KBM-7 (cell line): ENCODE measurements around the gene MUC20.
"Not testable (repeated sequence)": the region's sequence is repeated elsewhere in the genome, so short reads cannot be mapped to it uniquely, and the experiment has no call there.

Experiments used
- DNase-seq: peaks from one replicate; pipeline ENCODE4 v3.0.0-alpha.2; 2015
- in situ Hi-C: fragments of 300-500 bp; cut with MboI; formaldehyde crosslinking; loops from 2 replicates; pipeline ENCODE4 v1.14.3; 2020; ENCODE audit warnings: low sequenced_read_pairs, low pct_unique_long_range_greater_than_20kb, mixed read lengths

Gene MUC20

GRCh38 chr3:195761123-195761566 lies 40.4 kb downstream of the MUC20 start:
- in situ Hi-C loops: no loop called here
- no peak for DNase-seq

GRCh38 chr3:195761567-195762248 lies 40.9 kb downstream of the MUC20 start:
- no peak for DNase-seq
- in situ Hi-C loops: no loop called here

- in situ Hi-C loops: no loop called here
- no peak for DNase-seq
These were observed 41.4 kb downstream of the MUC20 start for GRCh38 chr3:195762249-195762585.

DNA sequence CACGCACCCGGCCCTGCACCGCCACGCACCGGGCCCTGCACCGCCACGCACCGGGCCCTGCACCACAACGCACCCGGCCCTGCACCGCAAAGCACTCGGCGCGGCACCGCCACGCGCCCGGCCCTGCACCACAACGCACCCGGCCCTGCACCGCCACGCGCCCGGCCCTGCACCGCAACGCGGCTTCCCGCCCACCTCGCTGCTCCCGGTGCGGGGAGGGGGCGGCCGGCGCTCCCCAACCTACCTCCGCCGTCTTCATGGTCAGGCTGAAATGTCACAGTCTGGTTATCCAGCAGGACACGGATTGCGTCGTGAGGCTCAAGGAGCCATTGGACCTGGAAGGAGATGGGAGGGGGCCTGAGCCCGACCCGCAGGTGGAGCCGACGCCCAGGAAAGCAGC lies 41.8 kb downstream of the MUC20 start:
- in situ Hi-C loops: no loop called here

DNA sequence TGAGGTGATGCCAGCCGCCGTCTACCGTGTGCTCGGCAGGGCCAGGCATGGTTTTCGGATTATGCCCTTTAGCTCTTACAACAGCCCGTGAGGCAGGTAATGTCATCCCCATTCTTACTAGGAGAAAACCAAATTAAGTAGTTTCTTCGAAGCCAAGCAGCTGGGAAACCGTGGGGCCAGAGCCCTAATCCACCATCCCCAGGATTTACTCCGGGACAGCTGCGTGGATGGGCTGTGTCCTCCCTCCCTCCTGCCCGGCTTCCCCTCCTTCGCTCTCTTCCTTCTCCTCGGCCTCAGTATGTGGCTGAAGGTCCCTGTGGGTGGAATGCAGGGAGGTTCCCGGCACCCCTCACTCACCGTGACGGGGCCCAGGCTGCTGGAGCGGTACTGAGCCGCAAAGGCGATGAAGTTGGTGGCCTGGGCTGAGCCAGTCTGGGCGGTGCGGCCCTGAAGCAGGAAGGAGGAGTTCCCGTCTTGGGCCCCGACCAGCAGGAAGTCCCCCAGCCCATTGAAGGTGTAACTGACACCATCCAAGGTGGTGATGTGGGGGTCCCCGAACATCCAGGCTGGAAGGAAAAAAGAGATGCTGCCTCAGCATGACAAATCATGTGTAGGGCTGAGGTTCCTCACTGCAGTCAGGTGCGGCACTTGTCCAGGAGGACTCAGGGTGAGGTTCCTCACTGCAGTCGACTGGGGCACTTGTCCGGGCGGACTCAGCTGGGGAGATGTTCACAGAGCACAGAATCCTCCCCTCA lies 42.5 kb downstream of the MUC20 start:
- in situ Hi-C loops: no loop called here
- DNase-seq: no peak

More for the DNA sequence above, 41.8 kb downstream of the MUC20 start:
- no peak for DNase-seq

GRCh38 chr3:195763843-195764825 lies 43.4 kb downstream of the MUC20 start:
- in situ Hi-C loops: no loop called here
- no peak for DNase-seq

GRCh38 chr3:195764961-195765706 lies 44.4 kb downstream of the MUC20 start:
- in situ Hi-C loops: no loop called here
- DNase-seq: no peak

DNA sequence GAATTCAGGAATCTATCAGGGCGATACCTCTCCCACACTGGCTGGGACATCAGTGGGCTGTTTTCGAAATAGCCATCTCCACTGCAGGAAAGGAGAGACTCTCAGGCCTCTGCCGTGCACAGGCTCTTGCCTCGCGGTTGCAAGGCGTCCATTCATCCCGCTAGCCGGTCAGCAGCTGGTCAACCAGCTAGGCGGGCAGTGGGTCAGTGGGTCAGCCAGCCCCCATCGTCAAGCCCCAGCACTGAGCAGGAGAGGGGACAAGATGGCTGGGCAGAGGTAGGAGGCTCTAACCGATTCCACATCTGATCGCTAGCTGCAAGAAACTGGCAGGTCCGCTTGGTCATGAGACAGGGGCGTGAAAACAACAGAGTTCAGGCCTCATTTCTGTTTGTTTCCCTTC lies 45.9 kb downstream of the MUC20 start:
- no peak for DNase-seq
- in situ Hi-C loops: no loop called here

DNA sequence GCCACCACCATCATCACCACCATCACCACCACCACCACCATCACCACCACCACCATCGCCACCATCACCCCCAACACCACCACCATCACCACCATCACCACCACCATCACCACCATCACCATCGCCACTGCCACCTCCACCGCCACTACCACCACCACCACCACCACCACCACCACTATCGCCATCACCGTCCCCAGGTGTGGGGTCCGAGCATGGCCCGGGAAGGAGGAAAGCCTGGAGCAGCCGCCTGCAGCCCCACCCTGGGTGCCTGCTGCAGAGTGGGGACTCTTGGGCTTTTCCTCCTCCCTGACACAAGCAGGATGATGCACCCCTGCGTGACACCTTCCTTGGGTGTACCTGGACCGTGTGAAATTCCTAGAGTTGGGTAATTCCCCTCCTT lies 47.0 kb downstream of the MUC20 start:
- in situ Hi-C loops: no loop called here
- no peak for DNase-seq

GRCh38 chr3:195768414-195768813 lies 47.6 kb downstream of the MUC20 start:
- DNase-seq: no peak
- in situ Hi-C loops: no loop called here

DNA sequence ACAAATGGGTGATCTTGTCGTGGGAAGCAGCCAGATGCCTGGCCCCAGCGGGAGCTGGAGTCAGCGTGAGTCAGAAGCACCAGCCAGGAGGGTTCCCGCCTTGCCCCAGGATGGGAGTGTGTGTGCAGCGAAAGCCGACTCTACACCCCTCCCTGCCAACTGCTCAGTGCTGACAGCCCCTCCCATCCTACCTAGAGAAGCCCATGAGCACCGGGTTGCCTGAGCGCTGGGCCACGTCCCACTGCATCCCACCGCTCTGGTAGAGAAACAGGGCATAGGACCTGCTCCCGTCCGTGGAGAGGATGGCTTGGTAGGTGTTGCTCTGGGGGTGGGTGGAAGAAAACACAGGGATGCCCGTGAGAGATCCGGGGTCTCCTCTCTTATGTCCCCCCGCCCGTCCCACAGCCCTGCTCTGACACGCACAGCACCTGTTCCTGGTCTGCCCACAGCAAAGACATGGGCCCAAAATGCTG lies 48.1 kb downstream of the MUC20 start:
- DNase-seq: no peak
- in situ Hi-C loops: no loop called here

- DNase-seq: no peak
- in situ Hi-C loops: no loop called here
These were observed 48.8 kb downstream of the MUC20 start for GRCh38 chr3:195769551-195769950.

GRCh38 chr3:195770081-195770840 lies 49.5 kb downstream of the MUC20 start:
- DNase-seq: no peak
- in situ Hi-C loops: no loop called here

DNA sequence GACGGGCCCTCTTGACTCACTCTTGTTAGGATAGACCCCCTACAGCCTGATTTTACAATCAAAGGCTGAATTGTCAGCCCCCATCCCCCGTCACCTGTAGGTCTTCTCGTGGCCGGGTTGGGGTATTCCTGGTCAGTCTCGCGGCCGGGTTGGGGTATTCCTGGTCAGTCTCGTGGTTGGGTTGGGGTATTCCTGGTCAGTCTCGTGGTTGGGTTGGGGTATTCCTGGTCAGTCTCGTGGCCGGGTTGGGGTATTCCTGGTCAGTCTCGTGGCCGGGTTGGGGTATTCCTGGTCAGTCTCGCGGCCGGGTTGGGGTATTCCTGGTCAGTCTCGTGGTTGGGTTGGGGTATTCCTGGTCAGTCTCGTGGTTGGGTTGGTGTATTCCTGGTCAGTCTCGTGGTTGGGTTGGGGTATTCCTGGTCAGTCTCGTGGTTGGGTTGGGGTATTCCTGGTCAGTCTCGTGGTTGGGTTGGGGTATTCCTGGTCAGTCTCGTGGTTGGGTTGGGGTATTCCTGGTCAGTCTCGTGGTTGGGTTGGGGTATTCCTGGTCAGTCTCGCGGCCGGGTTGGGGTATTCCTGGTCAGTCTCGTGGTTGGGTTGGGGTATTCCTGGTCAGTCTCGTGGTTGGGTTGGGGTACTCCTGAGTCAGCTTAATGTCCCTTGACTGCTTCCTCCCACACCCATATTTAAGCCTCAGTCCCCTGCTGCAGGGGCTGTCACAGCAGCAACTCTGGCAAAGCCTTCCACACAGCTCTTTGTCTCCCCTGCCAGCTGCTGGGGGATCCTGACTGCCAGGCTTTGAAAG lies 50.3 kb downstream of the MUC20 start:
- DNase-seq, in situ Hi-C loops: not testable (repeated sequence)

DNA sequence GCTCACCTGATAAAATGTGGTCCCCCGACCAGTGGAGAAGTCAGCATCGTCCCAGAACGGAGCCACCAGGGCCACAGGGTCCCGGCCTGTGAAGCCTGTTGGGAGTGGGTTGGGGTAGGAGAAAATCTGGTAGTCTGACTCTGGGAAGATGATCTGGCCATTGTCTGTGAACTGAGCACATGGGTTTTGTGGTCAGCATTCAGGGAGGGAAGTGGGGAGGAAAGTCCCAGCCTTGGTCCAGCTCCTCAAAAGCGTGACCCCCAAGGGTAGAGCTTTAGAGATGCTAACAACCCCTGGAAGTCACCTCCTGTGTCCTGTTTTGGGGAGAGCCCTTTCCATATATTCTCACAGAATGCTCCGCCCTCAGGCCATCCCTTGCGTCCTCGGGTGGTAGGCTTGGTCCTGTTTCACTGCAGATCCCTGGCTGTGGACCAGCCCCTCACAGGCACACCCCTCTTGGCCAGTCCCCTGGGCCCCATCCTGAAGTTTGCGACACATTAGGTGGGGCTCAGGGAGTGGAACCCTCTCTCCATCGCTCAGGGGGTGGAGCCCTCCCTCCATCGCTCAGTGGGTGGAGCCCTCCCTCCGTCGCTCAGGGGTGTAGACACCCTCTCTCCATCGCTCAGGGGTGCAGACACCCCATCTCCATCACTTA lies 51.0 kb downstream of the MUC20 start:
- in situ Hi-C loops: no loop called here

DNA sequence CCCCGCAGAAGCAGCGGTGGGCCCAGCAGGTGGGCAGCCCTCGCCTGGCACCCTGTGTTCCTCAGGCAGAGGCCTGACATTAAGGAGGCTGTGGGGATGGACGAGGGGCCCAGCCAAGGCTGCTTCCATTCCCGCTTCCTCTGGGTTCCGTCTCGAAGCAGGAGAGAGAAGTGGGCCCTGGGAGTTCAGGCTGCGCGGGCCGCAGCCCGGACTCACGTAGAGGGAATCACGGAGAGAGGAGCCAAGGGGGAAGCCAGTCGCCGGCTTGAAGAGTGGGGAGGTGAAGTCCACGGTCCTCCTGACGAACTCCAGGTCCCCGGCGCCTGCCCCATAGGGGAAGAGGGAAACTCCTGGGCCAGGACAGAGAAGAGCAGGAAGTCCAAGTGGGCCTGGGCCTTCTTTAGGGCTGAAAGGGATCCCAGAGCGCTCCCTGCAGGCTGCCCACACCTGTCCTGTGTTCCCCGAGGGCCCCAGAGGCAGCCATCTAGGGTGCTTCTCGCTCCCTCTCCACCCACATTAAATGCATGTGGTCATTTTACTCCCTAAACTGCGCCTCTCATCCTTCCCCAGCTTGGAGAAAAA lies 53.3 kb downstream of the MUC20 start:
- in situ Hi-C loops: no loop called here
- no peak for DNase-seq

More for the DNA sequence above, 51.0 kb downstream of the MUC20 start:
- no peak for DNase-seq

DNA sequence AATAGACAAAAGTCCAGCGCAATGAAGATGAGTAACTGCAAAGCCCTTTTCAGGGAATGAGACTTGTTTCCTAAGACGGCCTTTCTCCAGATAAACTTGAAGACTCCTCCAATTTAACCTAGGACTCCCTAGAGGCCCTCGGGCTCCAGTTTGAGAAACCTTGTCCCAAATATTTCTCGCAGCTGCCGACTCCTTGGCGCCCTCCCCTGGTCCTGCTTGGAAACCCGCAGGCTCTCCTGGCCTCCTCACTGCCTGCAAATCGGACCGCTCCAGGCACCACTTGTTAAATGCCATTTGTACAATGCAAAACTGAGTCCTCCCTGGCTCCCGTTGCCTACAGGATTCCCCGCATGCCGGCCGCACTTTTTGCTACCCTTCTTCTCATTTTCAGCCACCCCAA lies 54.1 kb downstream of the MUC20 start:
- DNase-seq: peak; percentile 76
- in situ Hi-C loops: no loop called here
